DMS 273 treated with DMSO at 0.1 percent for 48 hours (cell line): Measurements from ENCODE around the gene OR8K1.

Source experiments
- DNase-seq: peaks from one replicate; lab custom pipeline; 2025; lab: John Stamatoyannopoulos, UW

The OR8K1 gene

DNA sequence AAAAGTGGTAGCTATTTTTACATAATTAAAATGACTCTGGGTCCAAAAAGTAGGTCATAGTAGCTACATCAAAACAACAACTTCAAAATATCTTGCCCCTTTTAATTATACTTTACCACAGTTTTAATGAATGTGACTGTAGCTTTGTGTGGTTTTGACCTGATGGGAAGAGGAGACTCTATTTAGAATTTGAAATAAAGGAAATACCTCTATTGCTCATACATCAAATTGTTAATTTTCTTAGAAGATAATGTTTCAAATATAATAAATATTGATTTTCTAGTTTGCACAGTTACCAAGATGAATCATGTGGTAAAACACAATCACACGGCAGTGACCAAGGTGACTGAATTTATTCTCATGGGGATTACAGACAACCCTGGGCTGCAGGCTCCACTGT, at the start of gene OR8K1:
OR8K1 (plus strand) TSS at position 301 of the 400 bp plus-strand sequence; CDS start at position 301, 0 bp downstream.
- no peak for DNase-seq

DNA sequence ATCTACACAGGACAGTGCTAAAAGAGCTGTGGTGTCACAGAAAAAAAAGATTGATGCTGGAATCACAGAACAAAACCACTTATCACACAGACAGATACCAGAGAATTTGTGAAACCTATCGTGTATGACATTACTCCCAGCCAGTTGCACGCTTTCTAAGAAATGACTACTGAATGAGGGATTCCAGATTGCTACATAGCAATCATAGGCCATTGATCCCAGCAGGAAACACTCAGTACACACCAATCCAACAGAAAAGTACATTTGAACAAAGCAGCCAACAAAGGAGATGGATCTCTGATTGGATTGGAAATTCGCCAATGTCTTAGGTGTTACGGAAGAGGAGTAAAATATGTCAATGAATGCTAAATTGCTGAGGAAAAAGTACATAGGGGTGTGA, 48.9 kb upstream of the OR8K1 start:
- DNase-seq, result no peak

DNA sequence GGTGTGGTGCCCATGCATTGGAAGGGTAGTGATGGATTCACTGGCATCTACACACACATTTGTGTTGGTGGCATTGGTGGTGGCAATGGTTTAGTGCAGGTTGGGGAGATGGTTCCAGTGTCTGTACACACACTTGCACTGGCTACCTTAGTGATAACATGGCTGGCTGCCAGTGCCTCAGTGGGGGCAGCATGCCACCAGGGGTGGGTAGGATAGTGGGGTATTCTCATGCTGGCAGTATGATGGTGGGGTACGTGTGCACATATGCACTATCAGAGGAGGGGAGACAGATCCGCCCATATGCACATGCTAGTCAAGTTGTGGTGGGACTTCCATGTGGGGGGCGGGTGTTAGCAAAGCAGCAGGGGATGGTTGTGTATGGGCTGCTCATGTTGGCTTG, 38.0 kb upstream of the OR8K1 start:
- DNase-seq, result no peak

DNA sequence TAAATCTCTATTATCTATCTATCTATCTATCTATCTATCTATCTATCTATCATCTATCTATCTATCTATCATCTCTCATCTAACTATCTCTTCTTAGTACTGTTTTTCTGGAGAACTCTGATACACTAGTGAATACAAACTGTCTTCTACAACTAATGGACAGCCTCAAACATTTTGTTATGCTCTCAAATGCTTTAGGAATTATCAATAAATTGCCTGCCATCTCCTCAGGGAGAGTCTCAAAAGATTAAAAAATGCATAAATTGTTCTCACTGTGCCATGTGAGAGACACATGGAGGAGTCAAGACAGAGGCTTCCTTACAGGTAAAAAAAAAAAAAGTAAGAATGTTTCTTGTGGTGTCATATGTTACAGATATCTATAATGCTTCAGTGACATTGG, 31.0 kb upstream of the OR8K1 start, which contains the start of gene OR8K3:
OR8K3 (plus strand) TSS at position 301 of the 400 bp plus-strand sequence. CDS start 3,163 bp downstream, outside the sequence.
- no peak for DNase-seq

DNA sequence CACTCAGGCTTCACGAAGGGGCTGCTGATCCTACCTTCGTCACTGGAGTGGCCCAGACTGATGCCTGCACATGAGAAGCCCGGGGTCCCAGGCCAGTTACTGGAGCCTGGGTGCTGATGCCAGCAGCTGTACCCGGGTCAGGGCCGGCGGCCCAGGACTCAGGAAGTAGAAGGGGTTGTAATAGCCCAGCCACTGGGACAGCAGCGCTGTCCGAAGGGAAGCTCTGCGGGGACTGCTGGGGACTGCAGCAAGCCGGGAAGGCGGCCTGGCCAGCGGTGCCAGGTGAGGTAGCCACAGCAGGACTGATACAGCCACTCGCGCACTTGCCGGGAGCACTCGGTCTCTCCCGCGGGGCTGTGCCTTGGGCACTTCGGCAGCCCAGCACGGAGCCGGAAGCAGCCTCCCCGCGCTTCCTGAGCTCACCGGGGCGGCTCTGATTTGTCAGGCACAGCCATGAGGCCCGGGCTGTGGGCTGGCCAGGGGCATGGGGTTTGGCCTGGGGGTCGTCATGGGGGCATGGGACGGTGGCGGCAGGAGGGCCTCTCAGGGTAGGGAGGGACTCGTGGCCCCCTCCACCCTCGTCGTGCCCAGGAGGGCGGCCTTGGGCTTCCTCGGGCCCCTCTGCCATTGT, 13.9 kb upstream of the OR8K1 start:
- DNase-seq, result no peak

DNA sequence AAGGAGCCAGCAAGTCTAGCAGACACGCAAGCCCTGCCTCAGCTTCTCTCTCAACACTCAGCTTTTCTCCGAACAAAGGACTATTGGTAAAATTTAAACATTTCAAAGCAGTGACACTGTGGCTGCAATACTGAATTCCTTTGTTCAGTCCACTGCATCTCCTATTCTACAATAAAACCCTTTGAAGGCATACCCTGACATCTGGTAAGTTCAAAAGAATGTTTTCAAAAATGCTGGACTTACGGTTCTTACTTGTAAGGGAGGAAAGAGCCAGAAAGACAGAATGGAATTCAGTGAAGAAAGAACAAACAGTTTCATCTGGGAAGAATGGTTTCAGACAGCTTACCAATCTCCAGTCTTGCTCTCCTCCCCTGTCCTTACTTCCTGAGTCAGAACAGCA, 12.7 kb upstream of the OR8K1 start:
- no peak for DNase-seq

DNA sequence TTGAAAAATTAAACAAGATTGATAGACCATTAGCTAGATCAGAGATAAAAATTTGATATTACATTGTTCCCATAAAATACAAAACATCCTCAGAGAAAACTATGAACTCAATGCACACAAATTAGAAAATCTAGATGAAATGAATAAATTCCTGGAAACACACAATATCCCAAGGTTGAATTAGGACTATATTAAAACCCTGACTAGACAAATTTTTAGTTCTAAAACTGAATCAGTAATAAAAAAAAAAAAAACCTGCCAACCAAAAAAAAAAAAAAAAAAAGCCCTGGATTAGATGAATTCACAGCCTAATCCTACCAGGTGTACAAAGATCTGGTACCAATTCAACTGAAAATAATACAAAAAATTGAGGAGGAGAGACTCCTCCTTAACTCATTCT, 5.5 kb upstream of the OR8K1 start:
- no peak for DNase-seq

DNA sequence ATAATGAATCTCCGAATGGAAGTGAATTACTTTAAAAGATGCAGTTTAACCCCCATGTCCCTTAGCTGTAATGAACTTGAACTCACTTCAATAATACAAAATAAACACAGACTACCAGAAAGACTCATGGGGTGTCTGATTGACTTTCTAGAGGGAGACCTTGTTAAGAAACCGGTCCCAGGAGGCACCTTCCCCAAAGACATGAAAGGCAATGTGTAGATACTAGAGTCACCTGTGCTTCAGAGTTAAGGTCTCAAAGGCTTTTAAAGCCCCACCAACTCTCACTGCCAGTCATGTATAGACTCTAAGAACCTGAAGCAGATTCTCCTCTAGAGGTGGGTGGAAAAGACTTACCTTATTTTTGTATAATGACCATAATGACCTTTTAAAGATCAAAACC, 8.2 kb downstream of the OR8K1 start, which contains the start of gene OR8J1:
OR8J1 (plus strand) TSS at position 301 of the 400 bp plus-strand sequence. CDS start 5,956 bp downstream, outside the sequence.
- no peak for DNase-seq

DNA sequence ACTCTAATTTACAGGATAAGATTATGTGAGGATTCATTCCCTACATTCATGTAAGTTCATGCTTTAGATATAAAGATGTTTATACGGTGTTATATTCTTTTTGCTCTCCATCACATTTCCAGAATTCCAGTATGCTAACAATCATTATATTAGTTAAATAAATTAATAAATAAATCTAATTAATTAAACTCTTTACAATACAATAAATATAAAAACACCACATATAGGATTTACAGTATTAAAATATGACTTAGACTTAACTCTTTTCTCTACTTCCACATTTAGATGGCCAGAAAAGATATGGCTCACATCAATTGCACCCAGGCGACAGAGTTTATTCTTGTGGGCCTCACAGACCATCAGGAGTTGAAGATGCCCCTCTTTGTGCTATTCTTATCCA, 29.5 kb downstream of the OR8K1 start, which contains the start of gene OR8U1:
OR8U1 (plus strand) TSS at position 301 of the 400 bp plus-strand sequence; CDS start at position 301, 0 bp downstream.
- DNase-seq, result no peak

DNA sequence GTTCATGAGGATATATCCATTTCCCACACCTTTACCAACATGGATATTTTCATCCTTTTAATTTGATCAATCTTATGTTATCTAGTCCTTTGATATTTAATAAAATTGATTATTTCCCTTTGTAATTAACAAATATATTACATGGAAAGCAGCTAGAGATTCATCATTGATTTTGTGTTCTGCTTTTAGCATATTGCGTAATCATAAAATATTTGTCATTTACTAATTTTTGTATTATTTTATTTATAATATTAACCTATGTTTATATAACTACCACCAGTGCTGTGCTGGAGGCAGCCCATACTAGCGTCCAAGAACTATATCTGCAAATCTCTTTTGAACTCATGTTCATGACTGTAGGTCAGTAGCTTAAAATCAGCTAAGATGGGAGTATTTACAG, 34.3 kb downstream of the OR8K1 start:
- no peak for DNase-seq

DNA sequence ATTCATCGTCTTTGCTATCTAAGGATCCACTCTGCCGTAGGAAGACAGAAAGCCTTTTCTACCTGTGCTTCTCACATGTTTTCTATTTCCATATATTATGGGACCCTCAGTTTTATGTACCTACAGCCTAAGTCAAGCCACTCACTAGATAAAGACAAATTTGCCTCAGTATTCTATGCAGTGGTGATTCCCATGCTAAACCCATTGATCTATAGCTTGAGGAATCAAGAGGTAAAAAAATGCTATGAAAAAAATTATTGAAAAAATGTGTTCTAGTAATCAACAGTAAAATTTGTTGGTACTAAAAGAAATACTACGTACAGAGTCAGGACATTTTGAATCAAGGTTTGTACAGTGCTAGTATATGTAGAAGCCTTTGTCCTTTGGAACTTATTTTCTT, 48.5 kb downstream of the OR8K1 start:
- no peak for DNase-seq

DNA sequence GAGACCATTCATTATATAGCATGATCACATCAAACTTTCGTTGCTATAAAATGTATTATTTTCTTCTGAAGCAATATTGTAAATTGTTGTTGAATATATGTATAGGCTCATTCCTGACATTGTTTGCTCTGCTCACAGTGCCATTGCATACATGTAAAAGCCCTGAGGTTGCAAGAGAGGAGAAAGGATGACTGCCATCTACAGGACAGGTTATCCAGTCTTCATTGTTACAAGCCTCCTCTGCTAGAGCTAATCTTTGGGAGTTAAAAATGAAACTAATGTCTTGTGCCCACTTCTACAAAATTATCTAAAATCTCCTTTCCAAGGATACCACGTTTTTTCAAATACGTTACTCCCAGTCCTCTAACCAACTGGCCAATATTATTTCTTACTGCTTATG, 50.2 kb downstream of the OR8K1 start:
- DNase-seq, result no peak
